GM18526 (cell line): ENCODE data around the gene CDK5RAP2.

ENCODE experiments used
- POLR2A ChIP-seq: IDR thresholded peaks from 3 replicates; pipeline ENCODE4 v1.6.1; 2011; ENCODE audit not compliant: insufficient read length; ENCODE audit errors: extremely low read depth

The CDK5RAP2 gene

GRCh38 chr9:120441426-120442307, 138.3 kb downstream of the CDK5RAP2 start:
- TF ChIP-seq POLR2A, result no peak

GRCh38 chr9:120440791-120441190, 139.2 kb downstream of the CDK5RAP2 start:
- TF ChIP-seq POLR2A, result no peak

- no peak for TF ChIP-seq POLR2A
Measured at GRCh38 chr9:120439926-120440325, 140.0 kb downstream of the CDK5RAP2 start.

GRCh38 chr9:120438836-120439546, 141.0 kb downstream of the CDK5RAP2 start:
- TF ChIP-seq POLR2A, result no peak

GRCh38 chr9:120438111-120438510, 141.9 kb downstream of the CDK5RAP2 start:
- TF ChIP-seq POLR2A, result no peak

GRCh38 chr9:120436983-120437475, 142.9 kb downstream of the CDK5RAP2 start:
- no peak for TF ChIP-seq POLR2A

- TF ChIP-seq POLR2A, result no peak
Measured at GRCh38 chr9:120436446-120436845, 143.5 kb downstream of the CDK5RAP2 start.

GRCh38 chr9:120435091-120435490, 144.9 kb downstream of the CDK5RAP2 start:
- no peak for TF ChIP-seq POLR2A

- TF ChIP-seq POLR2A, result no peak
Measured at GRCh38 chr9:120434532-120434931, 145.4 kb downstream of the CDK5RAP2 start.

GRCh38 chr9:120433701-120434100, 146.3 kb downstream of the CDK5RAP2 start:
- TF ChIP-seq POLR2A, result no peak

- no peak for TF ChIP-seq POLR2A
Measured at GRCh38 chr9:120432600-120432999, 147.4 kb downstream of the CDK5RAP2 start.

- no peak for TF ChIP-seq POLR2A
Measured at GRCh38 chr9:120431268-120431667, 148.7 kb downstream of the CDK5RAP2 start.

GRCh38 chr9:120424248-120424647, 155.7 kb downstream of the CDK5RAP2 start:
- no peak for TF ChIP-seq POLR2A

GRCh38 chr9:120423812-120424211, 156.2 kb downstream of the CDK5RAP2 start:
- TF ChIP-seq POLR2A, result no peak

GRCh38 chr9:120421977-120422376, 158.0 kb downstream of the CDK5RAP2 start:
- no peak for TF ChIP-seq POLR2A

- no peak for TF ChIP-seq POLR2A
Measured at GRCh38 chr9:120418315-120418714, 161.7 kb downstream of the CDK5RAP2 start.
